Jurkat, Clone E6-1 (cell line): ENCODE data around the gene DHFR.

Experiments
- DNase-seq: peaks from one replicate; pipeline ENCODE4 v3.0.0-alpha.2; 2011; ENCODE audit warnings: low read depth, low spot score
- H3K4me3 ChIP-seq: 2 replicates; pipeline ENCODE4 v1.5.1; 2011; ENCODE audit warnings: mild to moderate bottlenecking, low read length, control low read depth, moderate library complexity

The DHFR gene

DNA sequence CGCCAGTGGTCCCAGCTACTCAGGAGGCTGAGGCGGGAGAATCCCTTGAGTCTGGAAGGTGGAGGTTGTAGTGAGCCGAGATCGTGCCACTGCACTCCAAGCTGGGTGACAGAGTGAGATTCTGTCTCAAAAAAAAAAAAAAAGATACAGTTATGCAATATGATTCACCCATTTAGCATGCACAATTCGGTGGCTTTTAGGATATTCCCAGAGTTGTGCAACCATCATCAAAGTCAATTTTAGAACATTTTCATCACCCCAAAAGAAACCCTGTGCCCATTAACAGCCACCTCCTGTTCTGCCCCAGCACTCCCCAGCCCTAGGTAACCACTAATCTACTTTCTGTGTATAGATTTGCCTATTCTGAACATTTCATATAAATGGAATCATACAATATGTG is 4.3 kb upstream of the DHFR start:
- no peak for DNase-seq
- H3K4me3 ChIP-seq: no peak overlapping the region

DNA sequence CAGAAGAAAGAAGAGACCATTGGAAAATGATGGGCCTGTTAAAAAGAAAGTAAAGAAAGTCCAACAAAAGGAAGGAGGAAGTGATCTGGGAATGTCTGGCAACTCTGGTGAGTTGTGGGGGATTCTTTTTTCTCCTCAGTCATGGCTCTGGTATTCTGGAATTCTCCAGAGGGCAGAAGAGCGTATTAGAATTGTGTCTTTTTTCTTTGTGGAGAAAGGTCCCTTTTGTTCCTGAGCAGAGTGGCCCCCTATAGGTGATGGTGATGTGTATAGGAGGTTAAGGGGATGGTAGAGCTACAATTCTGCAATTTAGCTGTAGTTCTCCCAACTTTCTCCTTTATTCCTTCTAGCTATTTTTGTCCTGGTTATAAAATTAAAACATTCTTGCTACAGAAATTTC is 1.6 kb upstream of the DHFR start:
- DNase-seq: no peak
- H3K4me3 ChIP-seq: no peak overlapping the region

DNA sequence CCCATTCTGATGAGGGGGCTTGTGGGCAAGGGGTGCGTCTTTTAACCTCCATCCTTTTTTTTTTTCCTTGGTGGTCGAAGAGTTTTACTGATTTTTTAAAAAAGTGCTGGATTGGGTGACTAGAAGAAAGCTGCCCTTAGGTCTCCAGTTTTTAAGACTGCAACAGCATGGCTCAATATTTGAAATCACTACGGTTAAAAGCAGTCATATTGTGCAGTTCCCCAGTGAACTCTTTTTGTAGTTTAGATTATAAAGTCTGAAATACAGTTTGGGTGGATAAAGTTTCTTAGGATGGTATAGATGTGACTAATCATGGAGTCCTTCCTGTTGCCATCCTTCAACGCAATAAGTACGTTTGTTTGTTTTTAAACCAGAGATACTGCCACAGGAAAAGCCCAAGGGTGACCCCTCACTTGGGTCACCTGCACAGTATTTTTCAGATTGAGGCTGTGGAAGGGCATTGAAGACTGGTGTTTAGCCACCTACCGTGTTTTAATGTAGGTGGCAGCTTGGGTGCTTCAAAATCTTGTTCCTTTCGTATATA is 520 bp upstream of the DHFR start:
- no peak for DNase-seq
- peak overlapping the region; percentile 87 for H3K4me3 ChIP-seq

DNA sequence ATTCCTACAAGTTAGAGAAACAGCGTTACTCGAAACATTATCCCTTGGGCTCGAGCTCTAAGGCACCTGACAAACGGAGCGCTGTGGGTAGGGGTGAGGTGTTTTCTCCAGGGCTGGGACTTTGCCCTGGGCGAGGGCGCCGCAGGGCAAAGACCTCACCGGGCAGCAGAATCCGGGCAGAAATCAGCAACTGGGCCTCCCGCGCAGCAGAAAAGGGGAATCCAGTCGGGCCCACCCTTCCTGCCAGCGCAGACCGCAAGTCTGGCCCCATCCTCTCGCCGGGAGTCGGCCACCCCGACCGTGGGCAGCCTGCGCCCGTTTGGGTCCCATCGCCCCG is 761 bp downstream of the DHFR start:
- no peak for DNase-seq

DNA sequence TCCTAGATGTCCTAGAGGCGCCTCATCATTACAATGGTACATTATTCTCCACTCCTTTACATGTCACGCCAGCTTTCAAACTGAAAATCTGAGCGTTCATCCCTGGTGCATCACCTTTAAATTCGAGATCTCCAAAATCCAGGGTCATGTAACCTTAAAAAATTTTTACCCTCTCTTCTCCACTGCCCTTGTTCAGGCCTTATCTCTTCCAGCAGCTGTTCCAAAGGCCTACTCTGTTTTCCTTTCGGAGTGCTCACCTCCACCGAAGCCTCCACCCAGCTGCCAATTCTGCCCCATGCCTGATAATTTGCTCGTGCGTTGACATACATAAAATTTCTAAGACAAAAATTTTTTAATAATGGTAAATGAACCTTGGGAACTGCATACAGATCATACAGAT is 1.3 kb downstream of the DHFR start:
- no peak for DNase-seq

More for the DNA sequence above, 761 bp downstream of the DHFR start:
- peak overlapping the region; percentile 87 for H3K4me3 ChIP-seq

DNA sequence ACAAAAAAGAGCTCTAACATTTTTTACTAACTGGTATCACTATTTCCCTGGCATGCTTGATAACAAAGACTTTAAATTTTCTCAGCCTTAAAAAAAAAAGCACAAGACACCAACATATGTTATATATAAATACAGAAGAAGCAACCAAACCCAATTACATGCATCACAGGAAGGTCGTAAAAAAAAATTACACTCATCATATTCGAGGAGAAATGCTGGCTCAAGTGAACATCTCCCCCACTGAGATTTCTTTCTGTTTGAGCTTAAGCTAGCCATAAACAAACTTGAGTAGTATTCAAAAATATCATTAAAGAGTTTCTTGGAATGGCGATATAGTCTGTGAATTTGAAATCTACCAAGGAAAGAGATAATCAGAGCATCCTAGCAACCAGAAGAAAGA is 7.9 kb downstream of the DHFR start:
- DNase-seq: no peak
- H3K4me3 ChIP-seq: no peak overlapping the region

More for the DNA sequence above, 1.3 kb downstream of the DHFR start:
- H3K4me3 ChIP-seq: peak overlapping the region; percentile 87

DNA sequence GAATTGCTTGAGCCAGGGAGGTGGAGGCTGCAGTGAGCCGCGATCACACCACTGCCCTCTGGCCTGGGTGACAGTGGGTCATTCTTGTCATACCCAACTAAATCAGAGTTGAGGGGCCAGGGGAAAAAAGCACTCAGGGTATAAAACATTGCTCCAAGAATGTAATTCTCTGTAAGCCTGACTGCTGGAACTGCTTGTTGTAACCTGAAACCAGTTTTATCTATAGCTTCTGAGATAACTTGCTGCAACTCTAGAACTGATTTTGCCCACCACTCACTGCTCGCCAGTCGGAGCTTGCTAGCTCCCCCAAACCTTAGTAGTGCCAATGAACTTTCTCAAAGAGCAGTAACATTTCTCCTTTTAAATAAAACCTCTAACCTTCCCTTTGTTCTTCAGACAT is 9.9 kb downstream of the DHFR start:
- no peak for DNase-seq

DNA sequence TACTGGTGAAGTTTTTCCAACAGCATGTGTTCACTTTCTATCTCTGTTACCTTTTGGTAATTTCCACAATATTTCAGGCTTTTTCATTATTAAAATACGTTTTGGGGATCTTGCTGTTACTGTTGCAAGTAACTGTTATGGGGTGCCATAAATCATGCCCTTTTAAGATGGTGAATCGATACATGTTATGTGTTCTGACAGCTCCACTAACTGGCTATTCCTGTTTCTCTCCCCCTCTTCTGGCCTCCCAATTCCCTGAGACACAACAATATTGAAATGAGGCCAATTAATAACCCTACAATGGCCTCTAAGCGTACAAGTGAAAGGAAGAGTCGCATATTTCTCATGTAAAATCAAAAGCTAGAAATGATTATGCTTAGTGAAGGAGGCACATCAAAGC is 13.4 kb downstream of the DHFR start:
- DNase-seq: no peak
- H3K4me3 ChIP-seq: no peak overlapping the region

More for the DNA sequence above, 9.9 kb downstream of the DHFR start:
- H3K4me3 ChIP-seq: no peak overlapping the region

DNA sequence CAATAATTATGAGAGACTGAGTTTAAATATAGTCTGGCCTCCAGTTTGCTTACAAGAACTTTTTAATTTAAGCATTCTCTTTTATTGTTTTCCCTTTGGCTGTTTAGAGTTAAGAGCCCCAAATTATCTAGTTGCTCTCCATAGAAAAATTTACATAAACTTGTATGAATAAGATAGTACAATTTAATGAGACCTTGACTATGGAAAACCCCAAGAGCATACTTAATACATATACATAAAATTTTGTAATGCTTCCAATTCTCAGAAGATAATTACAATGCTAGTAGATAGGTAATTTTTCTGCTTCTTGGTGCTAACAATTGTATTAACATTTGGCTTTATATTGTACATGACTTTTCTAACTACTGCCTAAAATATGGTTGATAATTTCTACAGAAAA is 20.6 kb downstream of the DHFR start:
- no peak overlapping the region for H3K4me3 ChIP-seq
- DNase-seq: no peak

DNA sequence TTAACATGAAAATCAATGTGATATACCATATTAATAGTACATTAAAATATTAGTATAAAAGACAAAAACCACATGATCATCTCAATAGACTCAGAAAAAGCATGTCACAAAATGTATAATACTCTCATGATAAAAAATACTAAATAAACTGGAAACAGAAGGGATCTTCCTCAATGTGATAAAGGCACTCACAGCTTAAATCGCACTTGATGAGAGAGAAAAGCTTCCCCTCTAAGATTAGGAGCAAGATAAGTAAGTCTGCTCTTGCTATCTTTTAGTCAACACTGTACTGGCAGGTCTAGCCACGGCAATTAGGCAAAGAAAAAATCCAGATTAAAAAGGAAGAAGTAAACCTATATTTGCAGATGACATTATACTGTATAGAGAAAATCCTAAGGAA is 22.1 kb downstream of the DHFR start:
- no peak overlapping the region for H3K4me3 ChIP-seq
- DNase-seq: no peak

DNA sequence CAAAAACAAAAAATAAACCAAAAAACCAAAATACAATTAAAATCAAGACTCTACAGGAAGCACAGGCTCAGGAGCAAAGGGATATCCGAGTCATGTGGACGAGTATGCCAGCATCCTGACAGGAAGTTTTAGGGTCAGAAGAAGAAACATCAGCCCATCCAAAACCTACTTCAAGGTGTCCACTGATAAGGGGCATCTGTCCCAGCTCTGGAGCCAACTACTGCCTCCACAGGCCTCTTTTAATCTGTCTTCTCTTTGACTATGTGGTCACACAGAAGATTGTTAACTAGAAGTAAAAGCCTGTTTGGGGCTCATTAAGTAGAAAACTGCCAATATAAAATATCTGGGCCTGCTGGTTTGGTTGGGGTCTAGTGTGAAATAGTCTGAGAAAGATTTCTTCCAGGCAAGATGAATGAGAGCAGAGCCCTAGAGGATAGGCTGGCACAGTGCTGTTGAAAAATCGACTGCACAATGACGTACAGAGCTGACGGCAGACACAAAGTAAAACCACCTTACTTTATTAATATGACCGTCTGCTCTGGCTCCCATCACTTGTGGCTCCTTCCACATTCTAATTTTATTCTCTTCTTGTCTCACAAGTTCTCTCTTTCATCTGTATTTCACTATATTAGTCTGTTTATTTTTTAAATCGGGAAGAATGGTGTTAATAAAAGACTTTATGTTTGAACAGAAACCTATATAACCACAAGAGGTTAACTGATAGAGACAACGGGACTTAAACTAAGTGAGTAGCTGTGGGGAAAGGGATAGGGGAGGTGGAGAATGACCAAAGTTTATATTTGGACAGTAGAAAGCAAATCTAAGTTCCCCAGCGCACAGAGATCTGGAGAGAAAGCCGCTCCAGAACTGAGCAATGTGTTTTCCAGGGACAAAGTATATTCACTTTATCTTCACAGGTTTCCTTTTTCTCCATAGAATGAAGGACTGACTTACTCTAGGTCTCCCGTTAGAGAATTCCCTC is 23.2 kb downstream of the DHFR start:
- no peak overlapping the region for H3K4me3 ChIP-seq
- no peak for DNase-seq

DNA sequence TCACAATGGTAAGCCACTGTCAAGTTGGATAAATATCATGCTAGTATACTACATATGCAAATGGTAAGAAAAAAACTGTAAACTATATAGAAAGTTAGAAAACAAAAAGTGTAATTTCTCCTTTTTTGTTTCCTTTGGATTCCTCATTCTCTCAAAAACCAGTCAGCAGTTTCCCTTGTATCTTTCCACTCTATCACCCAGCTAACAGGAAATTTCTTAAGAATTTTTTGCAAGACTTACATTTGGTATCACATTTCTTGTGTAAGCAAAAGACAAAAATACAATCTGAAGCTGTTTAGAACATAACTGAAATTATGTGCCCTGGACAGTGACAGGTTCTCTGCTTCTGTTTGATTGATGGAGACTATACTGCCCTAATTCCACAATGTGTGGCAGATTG is 25.5 kb downstream of the DHFR start:
- DNase-seq: no peak
- H3K4me3 ChIP-seq: no peak overlapping the region

DNA sequence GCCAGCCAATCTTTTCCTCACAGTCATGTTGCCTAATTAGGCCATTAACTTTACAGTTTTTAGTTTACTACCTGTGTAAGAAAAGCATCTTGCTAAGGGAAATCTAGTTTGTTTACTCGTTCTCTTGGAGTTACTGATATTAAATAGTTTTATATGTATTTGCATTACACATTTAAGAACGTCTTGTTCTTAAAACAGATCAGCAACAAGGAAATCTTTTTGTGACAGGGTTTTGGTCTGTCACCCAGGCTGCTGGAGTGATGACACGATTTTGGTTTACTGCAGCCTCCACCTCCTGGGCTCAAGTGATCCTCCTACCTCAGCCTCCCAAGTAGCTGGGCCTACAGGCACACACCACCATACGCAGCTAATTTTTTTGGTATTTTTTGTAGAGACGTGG is 29.6 kb downstream of the DHFR start:
- no peak for DNase-seq

DNA sequence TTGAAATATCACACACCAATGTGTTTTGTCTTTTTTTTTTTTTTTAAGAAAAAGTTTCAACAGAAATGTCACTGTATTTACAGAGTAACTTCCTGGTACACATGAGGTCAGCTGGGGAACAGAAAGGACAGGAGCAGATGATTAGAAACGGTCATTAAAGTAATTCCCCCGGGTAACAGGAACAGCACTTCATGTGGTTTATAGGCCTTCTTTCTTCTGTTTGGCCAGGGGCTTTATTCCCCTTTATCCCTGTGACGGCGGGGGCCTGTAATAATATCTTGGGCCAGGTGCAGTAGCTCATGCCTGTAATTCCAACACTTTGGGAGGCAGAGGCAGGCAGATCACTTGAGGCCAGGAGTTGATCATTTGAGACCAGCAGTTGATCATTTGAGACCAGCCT is 30.8 kb downstream of the DHFR start:
- H3K4me3 ChIP-seq: no peak overlapping the region
- no peak for DNase-seq

More for the DNA sequence above, 29.6 kb downstream of the DHFR start:
- no peak overlapping the region for H3K4me3 ChIP-seq

DNA sequence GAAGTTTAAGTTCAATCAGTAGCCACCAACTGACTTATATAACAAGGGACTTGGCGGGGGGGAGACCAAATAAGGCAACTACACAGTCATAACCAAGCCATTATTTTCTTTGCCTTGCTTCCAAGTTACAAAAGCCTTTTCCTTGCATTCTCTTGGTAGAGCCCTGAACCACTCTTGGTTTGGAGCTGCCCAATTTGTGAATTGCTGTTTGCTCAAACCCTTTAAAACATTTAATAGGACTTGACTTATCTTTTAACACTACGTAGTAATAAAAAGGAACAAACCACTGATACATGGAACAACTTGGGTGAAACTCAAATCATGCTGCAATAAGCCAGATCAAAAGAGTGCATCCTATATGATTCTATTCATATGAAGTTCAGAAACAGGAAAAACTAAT is 32.0 kb downstream of the DHFR start:
- H3K4me3 ChIP-seq: no peak overlapping the region
- no peak for DNase-seq

DNA sequence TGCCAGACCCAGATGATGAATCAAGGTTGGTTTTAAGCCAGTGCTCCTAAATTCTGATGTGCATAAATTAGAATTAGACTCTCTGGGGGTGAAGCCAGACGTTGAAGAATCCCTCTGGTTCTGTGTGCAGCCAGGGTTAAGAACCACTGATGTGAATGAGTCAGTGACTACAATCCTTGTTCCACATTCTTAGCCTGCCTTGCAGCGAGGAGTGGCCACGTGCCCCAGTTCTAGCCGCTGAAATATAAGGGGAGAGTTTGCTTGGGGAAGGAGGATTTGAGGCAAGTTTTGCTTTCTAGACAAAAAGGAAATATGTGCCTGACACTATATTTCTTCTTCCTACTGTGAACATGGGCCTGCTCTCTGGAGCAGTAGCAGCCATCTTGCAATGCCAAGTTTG is 34.6 kb downstream of the DHFR start:
- DNase-seq: no peak
- no peak overlapping the region for H3K4me3 ChIP-seq

DNA sequence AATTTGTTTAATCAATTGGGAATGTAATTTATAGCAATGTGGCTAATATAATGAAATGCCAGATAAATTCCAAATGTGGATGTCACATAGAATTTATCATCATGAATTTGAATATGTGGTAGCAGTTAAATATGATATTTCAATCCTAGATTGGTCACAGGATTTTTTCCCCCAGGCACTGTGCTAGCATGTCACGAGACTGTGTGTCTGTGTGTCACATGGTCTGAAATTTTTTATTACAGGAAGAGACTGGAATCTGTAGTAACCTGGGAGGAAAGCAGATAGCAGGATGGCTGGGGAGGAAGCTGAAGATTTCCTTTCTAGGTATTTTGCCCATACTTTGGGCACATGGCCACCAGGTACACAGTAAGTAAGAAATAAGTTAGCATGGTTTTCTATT is 35.7 kb downstream of the DHFR start:
- no peak for DNase-seq
- no peak overlapping the region for H3K4me3 ChIP-seq

DNA sequence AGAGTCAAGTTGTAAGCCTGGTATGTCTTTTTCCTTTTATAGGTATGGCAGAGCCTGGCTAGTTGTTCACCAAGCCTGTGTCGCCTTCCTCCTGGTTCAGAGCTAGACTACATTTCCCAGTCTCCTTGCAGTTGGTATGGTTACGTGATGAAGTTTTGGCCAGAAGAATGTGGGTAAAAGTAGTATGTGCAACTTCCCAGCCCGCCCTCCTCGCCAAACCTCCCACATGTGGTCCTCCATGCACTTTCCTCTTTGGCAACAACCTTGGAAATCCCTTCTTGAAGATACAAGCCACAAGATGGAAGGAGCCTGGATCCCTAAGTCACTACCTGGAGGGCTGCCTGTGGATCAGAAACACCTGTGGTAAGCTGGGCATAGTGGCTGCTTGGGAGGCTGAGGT is 36.3 kb downstream of the DHFR start:
- H3K4me3 ChIP-seq: no peak overlapping the region
- no peak for DNase-seq

DNA sequence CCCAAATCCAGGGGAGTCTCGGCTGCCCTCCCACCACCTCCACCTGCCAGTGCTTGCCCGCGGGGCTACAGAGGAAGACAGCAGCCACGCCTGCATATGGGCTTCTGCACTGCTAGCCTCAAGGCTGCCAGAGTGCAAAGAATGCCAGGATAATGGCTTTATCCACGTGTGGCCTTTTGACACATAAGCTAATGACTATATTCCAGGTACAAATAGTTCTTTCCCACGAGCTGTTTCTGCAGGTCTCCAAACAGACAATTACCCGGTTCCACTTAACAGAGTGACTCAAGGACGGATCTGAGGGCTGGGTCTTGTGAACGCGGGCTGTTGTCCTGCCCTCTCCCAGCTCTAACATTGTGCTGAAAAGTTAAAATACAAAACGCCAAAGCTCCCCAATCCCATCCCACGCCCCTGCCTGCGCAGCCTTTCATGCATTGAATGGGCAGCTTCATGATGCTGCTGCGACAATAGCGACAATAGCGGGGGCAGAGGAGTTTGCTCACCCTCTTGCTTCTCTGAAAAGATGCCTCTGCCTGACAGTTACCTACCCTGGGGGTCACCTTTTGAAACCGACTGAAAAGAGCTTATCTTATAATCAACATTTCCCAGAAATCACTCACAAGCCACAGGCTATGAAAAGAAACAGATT is 39.4 kb downstream of the DHFR start:
- DNase-seq: no peak
- no peak overlapping the region for H3K4me3 ChIP-seq

DNA sequence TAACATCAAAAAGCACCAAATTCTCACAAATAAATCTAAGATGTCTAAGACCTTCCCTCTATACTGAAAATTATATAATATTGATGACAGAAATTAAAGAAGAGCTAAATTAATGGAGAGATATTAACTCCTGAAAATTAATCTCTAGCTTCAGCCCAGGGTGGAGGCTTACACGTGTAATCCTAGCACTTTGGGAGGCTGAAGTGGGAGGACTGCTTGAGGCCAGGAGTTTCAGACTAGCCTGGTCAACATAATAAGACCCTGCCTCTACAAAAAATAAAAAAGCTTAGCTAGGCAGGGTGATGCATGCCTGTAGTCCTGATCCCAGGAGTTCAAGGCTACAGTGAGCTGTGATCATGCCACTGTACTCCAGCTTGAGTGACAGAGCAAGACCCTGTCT is 45.1 kb downstream of the DHFR start:
- DNase-seq: no peak
- H3K4me3 ChIP-seq: no peak overlapping the region
